Glutamatergic neuron (in vitro differentiated cells): ENCODE results near the gene STX18. TPM values are rescaled to one million over a fixed set of nuclear protein-coding genes. Genes with fewer than 3 reads are reported as not detected.

Experiments used
- DNase-seq: peaks from one replicate; pipeline ENCODE4 v3.0.0; 2022
- H3K27ac Mint-ChIP-seq: one replicate; pipeline ENCODE4 v1.8.0; 2020; ENCODE audit warnings: mild to moderate bottlenecking, mixed read lengths, inconsistent platforms; ENCODE audit not compliant: unreplicated experiment
- H3K27me3 Mint-ChIP-seq: one replicate; pipeline ENCODE4 v1.8.0; 2020; ENCODE audit warnings: mild to moderate bottlenecking, moderate library complexity, mixed read lengths, inconsistent platforms; ENCODE audit not compliant: unreplicated experiment
- H3K36me3 Mint-ChIP-seq: one replicate; pipeline ENCODE4 v1.8.0; 2020; ENCODE audit warnings: mild to moderate bottlenecking, mixed read lengths, inconsistent platforms; ENCODE audit not compliant: unreplicated experiment
- H3K4me1 Mint-ChIP-seq: one replicate; pipeline ENCODE4 v1.8.0; 2020; ENCODE audit warnings: mild to moderate bottlenecking, low read depth, mixed read lengths, inconsistent platforms; ENCODE audit not compliant: unreplicated experiment
- H3K4me3 Mint-ChIP-seq: one replicate; pipeline ENCODE4 v1.8.0; 2020; ENCODE audit warnings: mild to moderate bottlenecking, mixed read lengths, inconsistent platforms; ENCODE audit not compliant: unreplicated experiment
- H3K9me3 Mint-ChIP-seq: one replicate; pipeline ENCODE4 v1.8.0; 2020; ENCODE audit warnings: mild to moderate bottlenecking, moderate library complexity, mixed read lengths, inconsistent platforms; ENCODE audit not compliant: unreplicated experiment
- total RNA-seq: library from RNA; stranded (reverse); fragmentation: NEBNext Ultra II Directional; extraction: Animal tissue kit (Norgen Biotek cat#: 25700); gene quantifications from one replicate; pipeline ENCODE4 v1.2.1, GENCODE V29; 2021; ENCODE audit not compliant: unreplicated experiment
- TF ChIP-seq, protein P1 (sequence below): fragments of 200-600 bp; sonication (generic); IDR thresholded peaks from one replicate; pipeline ENCODE4 v1.5.0; 2021; ENCODE audit not compliant: partially characterized antibody, unreplicated experiment

Gene STX18
- total RNA-seq, 1 donor from 2014 or later: 26.3 TPM

DNA sequence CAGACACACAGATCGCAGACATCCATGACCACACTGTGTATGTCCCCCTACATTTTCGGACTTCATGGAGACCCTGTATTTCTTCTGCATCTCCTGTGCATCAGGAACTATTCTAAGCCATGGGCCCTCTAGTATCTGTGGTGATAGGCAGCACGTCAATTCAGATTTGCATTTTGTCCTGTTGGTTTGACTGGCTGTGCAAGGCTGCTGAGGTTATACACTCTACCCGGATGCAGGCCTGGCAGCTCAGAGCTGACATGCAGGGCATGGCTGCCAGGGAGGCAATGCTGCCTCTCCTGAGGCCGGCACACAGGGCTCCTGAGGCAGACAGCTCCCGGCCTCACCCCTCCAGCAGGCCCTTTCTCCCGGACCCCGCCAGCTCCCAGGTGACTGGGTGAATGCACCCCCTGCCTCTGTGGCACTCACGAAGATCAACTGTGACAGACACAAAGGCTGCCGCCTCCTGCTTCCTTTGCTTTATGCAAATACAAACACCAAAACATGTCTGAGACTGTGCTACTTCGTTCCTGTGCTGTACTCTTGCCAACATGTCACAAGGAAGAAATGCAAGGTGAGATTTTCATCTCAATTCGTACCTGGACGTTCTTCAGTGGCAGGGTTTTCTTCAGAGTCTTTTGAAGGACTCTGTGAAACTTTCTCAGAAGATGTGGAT is 103.9 kb downstream of the STX18 start:
- DNase-seq: no peak
- Mint-ChIP-seq H3K27me3 (peaks cover 6% of the 10 kb centered on the region), H3K4me1 (no peaks in the 10 kb centered on the region), H3K36me3 (no peaks in the 10 kb centered on the region), H3K27ac (no peak overlapping the region), H3K9me3 (no peaks in the 10 kb centered on the region), H3K4me3 (no peak overlapping the region)
- TF ChIP-seq, protein P1, sequence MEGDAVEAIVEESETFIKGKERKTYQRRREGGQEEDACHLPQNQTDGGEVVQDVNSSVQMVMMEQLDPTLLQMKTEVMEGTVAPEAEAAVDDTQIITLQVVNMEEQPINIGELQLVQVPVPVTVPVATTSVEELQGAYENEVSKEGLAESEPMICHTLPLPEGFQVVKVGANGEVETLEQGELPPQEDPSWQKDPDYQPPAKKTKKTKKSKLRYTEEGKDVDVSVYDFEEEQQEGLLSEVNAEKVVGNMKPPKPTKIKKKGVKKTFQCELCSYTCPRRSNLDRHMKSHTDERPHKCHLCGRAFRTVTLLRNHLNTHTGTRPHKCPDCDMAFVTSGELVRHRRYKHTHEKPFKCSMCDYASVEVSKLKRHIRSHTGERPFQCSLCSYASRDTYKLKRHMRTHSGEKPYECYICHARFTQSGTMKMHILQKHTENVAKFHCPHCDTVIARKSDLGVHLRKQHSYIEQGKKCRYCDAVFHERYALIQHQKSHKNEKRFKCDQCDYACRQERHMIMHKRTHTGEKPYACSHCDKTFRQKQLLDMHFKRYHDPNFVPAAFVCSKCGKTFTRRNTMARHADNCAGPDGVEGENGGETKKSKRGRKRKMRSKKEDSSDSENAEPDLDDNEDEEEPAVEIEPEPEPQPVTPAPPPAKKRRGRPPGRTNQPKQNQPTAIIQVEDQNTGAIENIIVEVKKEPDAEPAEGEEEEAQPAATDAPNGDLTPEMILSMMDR: no peak

DNA sequence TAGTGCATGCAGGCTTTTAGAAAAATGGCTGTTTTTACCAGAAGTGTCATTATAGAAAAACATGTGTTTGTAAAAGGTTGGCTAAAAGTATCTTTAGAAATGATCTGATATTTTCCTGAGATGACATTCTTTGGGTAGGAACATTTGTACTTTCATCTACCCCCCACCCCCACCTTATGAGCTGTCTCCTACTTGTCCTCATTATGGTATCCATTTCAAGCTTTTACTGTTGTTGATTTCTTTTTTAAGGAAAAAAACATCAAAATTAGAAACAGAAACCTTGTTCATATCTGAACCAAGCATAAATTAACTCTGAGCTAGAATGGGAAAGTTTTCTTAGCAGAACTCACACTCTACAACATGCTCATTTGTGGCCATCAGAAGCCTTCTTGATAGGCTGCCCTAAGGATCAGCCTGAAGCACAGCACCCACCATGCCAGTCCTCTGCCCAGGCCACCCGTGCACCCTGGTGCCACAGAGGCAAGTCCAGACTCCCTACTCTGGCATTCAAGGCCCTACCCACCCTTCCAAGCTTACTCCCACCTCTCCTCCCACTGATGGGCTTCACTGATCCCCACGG is 105.5 kb downstream of the STX18 start:
- TF ChIP-seq, protein P1: no peak
- no peak overlapping the region for H3K27ac Mint-ChIP-seq
- H3K4me3 Mint-ChIP-seq: no peak overlapping the region
- H3K36me3 Mint-ChIP-seq: no peaks in the 10 kb centered on the region
- peaks cover 5% of the 10 kb centered on the region for H3K27me3 Mint-ChIP-seq
- H3K4me1 Mint-ChIP-seq: no peaks in the 10 kb centered on the region
- DNase-seq: no peak
- peaks cover 2% of the 10 kb centered on the region for H3K9me3 Mint-ChIP-seq

DNA sequence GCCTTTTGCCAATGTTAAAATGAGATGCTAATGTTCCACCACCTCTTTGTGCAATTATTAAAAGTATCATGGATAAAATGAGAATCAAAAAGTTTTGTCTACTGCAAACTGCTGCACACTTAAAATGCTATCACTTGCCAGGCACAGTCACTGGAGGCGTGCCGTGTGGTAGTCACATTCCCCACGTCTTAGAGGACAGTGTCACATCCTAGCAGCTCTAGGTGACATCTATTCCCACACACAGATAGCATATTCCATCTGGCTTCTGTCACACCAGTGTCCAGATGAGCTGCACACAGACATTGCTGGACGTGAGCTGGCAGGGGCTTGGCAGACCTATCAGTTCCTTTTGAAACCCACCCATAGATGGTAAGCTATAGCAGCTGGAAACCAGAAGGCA is 107.9 kb downstream of the STX18 start:
- no peaks in the 10 kb centered on the region for H3K36me3 Mint-ChIP-seq
- TF ChIP-seq, protein P1: no peak
- peaks cover 10% of the 10 kb centered on the region for H3K4me1 Mint-ChIP-seq

DNA sequence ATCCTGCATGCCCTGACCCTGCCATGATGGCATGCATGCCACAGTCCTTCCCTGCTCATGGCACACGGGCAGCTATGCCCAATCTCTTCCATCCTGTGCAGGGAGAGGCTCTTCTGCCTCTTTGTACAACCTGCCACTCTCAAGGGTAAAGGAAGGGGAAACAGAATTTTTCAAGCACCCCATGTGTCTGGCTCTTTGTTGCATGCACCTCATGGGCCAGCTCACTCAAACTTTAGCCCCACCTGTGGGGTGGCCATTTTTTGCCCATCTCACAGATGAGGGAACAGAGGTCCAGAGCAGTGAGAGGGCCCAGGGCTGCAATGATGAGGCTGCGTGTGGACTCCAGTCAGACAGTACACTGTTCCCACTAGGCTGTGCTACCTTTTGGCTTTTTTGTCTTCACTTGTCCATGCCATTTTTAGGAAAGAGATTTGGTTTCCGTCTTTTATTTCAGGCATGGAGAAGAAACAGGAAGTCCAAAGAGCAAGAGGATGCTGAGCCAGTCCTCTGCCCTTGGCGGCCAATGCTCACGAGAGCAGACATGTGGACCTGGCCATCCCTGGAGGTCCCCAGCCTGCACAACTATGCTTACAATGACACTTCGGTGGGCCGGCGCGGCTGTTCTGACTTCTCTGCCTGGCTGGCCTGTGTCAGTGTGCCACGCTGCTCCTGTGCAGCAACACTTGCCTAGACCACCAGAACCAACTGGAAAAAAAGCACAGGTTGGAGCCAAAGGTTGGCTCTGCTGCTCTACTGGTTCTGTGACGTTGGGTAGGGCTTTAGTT is 109.3 kb downstream of the STX18 start:
- Mint-ChIP-seq H3K4me1 (peaks cover 14% of the 10 kb centered on the region), H3K27me3 (no peaks in the 10 kb centered on the region), H3K4me3 (no peak overlapping the region), H3K27ac (no peak overlapping the region), H3K36me3 (no peaks in the 10 kb centered on the region), H3K9me3 (peaks cover 8% of the 10 kb centered on the region)
- DNase-seq: no peak
- TF ChIP-seq, protein P1: no peak

More for the DNA sequence above, 107.9 kb downstream of the STX18 start:
- Mint-ChIP-seq H3K27ac (no peak overlapping the region), H3K4me3 (no peak overlapping the region), H3K27me3 (no peaks in the 10 kb centered on the region), H3K9me3 (peaks cover 8% of the 10 kb centered on the region)
- DNase-seq: no peak
